ENCODE measurements around the gene FRRS1. TPM values are rescaled to one million over a fixed set of nuclear protein-coding genes. Genes with fewer than 3 reads are reported as not detected.

Gene FRRS1
- total RNA-seq, 1 experiment from 2014 or later = 39.1 TPM

- no peak for TF ChIP-seq CTCF (IDR thresholded peaks at IDR 0.05; ENCODE audit: unreplicated experiment)
- H3K27ac Mint-ChIP-seq (ENCODE audit: unreplicated experiment) = no peak overlapping the region
- H3K4me1 Mint-ChIP-seq (ENCODE audit: low read depth, unreplicated experiment) = no peaks in the 10 kb centered on the region
- intact Hi-C loops (cut with micrococcal nuclease; ENCODE audit: unreplicated experiment) = no loop called here
- DNase-seq = no peak
- no peaks in the 10 kb centered on the region for H3K27me3 Mint-ChIP-seq (ENCODE audit: unreplicated experiment)
- CTCF ChIA-PET = no interaction called here
- no peak overlapping the region for H3K4me3 Mint-ChIP-seq (ENCODE audit: low read depth, unreplicated experiment)
- no TSS peak for BruUV-seq (replicated peaks)
- H3K9me3 Mint-ChIP-seq (ENCODE audit: low read depth, unreplicated experiment) = no peaks in the 10 kb centered on the region
- H3K36me3 Mint-ChIP-seq (ENCODE audit: insufficient read depth, unreplicated experiment) = no peaks in the 10 kb centered on the region
Measured at GRCh38 chr1:99788896-99789295, 22.5 kb upstream of the FRRS1 start.

- CTCF ChIA-PET = no interaction called here
- Mint-ChIP-seq H3K36me3 (ENCODE audit: insufficient read depth, unreplicated experiment) (no peaks in the 10 kb centered on the region), H3K27me3 (ENCODE audit: unreplicated experiment) (no peaks in the 10 kb centered on the region), H3K9me3 (ENCODE audit: low read depth, unreplicated experiment) (no peaks in the 10 kb centered on the region), H3K4me3 (ENCODE audit: low read depth, unreplicated experiment) (no peak overlapping the region), H3K27ac (ENCODE audit: unreplicated experiment) (no peak overlapping the region), H3K4me1 (ENCODE audit: low read depth, unreplicated experiment) (no peaks in the 10 kb centered on the region)
- no TSS peak for BruUV-seq (replicated peaks)
- no peak for DNase-seq
- intact Hi-C loops (cut with micrococcal nuclease; ENCODE audit: unreplicated experiment) = no loop called here
- TF ChIP-seq CTCF (IDR thresholded peaks at IDR 0.05; ENCODE audit: unreplicated experiment) = no peak
Measured at GRCh38 chr1:99786751-99787501, 20.5 kb upstream of the FRRS1 start.

- DNase-seq = no peak
- no peaks in the 10 kb centered on the region for H3K27me3 Mint-ChIP-seq (ENCODE audit: unreplicated experiment)
- no peaks in the 10 kb centered on the region for H3K9me3 Mint-ChIP-seq (ENCODE audit: low read depth, unreplicated experiment)
- H3K27ac Mint-ChIP-seq (ENCODE audit: unreplicated experiment) = no peak overlapping the region
- CTCF ChIA-PET = no interaction called here
- intact Hi-C loops (cut with micrococcal nuclease; ENCODE audit: unreplicated experiment) = no loop called here
- H3K4me3 Mint-ChIP-seq (ENCODE audit: low read depth, unreplicated experiment) = no peak overlapping the region
- no TSS peak for BruUV-seq (replicated peaks)
- H3K4me1 Mint-ChIP-seq (ENCODE audit: low read depth, unreplicated experiment) = no peaks in the 10 kb centered on the region
- no peaks in the 10 kb centered on the region for H3K36me3 Mint-ChIP-seq (ENCODE audit: insufficient read depth, unreplicated experiment)
- no peak for TF ChIP-seq CTCF (IDR thresholded peaks at IDR 0.05; ENCODE audit: unreplicated experiment)
Measured at GRCh38 chr1:99784809-99785255, 18.4 kb upstream of the FRRS1 start.

- no TSS peak for BruUV-seq (replicated peaks)
- H3K27ac Mint-ChIP-seq (ENCODE audit: unreplicated experiment) = no peak overlapping the region
- H3K4me1 Mint-ChIP-seq (ENCODE audit: low read depth, unreplicated experiment) = no peaks in the 10 kb centered on the region
- intact Hi-C loops (cut with micrococcal nuclease; ENCODE audit: unreplicated experiment) = no loop called here
- H3K4me3 Mint-ChIP-seq (ENCODE audit: low read depth, unreplicated experiment) = no peak overlapping the region
- H3K27me3 Mint-ChIP-seq (ENCODE audit: unreplicated experiment) = no peaks in the 10 kb centered on the region
- H3K9me3 Mint-ChIP-seq (ENCODE audit: low read depth, unreplicated experiment) = no peaks in the 10 kb centered on the region
- CTCF ChIA-PET = no interaction called here
- DNase-seq = no peak
- no peak for TF ChIP-seq CTCF (IDR thresholded peaks at IDR 0.05; ENCODE audit: unreplicated experiment)
- H3K36me3 Mint-ChIP-seq (ENCODE audit: insufficient read depth, unreplicated experiment) = no peaks in the 10 kb centered on the region
Measured at GRCh38 chr1:99784143-99784542, 17.7 kb upstream of the FRRS1 start.
